GM23338 (cell line): ENCODE measurements around the gene CRTC1.

ENCODE experiments used
- CTCF ChIP-seq, 2 experiments: fragments of 200-600 bp in 1 of 2; sonication (generic) in 1 of 2; conservative IDR thresholded peaks; 2 replicates each; pipeline versions ENCODE4 v1.5.1 to v1.6.1; 2016 to 2017; ENCODE audit warnings: antibody characterized with exemption in 2 of 2, low read depth in 2 of 2, mild to moderate bottlenecking in 2 of 2, moderate library complexity in 1 of 2
- EZH2 ChIP-seq: fragments of 200-600 bp; sonication (generic); IDR thresholded peaks from one replicate; pipeline ENCODE4 v1.8.0; 2017; ENCODE audit warnings: antibody characterized with exemption, mild to moderate bottlenecking, low read depth; ENCODE audit not compliant: unreplicated experiment
- EZH2phosphoT487 ChIP-seq: fragments of 200-600 bp; sonication (generic); IDR thresholded peaks from one replicate; pipeline ENCODE4 v1.8.1; 2018; ENCODE audit warnings: antibody characterized with exemption; ENCODE audit not compliant: unreplicated experiment
- JUNB ChIP-seq: IDR thresholded peaks from one replicate; pipeline ENCODE4 v1.6.1; 2016; ENCODE audit warnings: antibody characterized with exemption; ENCODE audit not compliant: unreplicated experiment
- POLR2AphosphoS5 ChIP-seq: IDR thresholded peaks from 2 replicates; pipeline ENCODE4 v1.6.1; 2016; ENCODE audit warnings: antibody characterized with exemption, low read depth
- TF ChIP-seq, protein P1 (sequence below): IDR thresholded peaks from one replicate; pipeline ENCODE4 v1.6.1; 2018; ENCODE audit warnings: antibody characterized with exemption; ENCODE audit not compliant: unreplicated experiment

DNA sequence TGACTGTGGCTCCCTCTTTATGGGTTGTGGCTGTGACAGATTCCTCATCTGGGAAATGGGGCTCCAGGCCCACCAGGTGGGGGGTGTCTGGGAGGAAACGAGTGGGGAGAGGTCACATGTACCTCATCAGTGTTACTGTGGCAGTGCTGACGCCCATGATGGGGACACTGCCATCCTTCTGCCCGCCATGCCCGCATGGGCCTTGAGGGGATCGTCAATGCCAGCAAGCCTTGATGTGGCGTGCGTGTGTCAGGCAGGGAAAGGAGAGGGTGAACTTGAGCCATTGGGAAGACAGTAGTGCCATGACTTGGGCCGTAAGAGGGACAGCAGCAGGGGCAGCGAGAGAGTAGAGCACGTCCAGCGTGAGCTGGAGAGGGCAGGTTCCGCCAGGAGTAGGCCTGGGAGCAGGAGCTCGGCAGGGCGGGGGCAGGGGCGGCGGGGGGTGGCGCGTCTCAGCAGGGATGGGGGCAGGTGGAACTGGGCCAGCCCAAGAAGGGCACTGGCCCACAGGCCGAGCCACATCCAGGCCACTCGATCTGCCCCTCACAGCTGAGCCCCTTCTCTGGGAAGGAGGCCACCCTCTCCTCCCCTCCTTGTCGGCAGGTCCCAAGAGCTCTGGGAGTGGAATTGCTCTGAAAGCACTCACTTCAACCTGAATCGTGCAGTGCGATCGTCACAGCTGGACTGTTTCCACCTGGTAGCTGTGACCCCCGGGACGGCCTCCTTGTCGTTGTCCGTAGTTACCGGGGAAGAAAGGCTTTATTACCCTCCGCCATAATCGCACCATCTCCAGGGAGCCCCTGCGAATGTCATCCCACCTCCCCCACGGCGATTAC, 36.7 kb upstream of the CRTC1 start:
- TF ChIP-seq JUNB (no peak), POLR2AphosphoS5 (no peak), EZH2 (no peak), CTCF (conservative IDR thresholded peaks at IDR 0.05; ENCODE audit: low read depth in 2 of 2) (no peak), EZH2phosphoT487 (no peak)
- TF ChIP-seq, protein P1, sequence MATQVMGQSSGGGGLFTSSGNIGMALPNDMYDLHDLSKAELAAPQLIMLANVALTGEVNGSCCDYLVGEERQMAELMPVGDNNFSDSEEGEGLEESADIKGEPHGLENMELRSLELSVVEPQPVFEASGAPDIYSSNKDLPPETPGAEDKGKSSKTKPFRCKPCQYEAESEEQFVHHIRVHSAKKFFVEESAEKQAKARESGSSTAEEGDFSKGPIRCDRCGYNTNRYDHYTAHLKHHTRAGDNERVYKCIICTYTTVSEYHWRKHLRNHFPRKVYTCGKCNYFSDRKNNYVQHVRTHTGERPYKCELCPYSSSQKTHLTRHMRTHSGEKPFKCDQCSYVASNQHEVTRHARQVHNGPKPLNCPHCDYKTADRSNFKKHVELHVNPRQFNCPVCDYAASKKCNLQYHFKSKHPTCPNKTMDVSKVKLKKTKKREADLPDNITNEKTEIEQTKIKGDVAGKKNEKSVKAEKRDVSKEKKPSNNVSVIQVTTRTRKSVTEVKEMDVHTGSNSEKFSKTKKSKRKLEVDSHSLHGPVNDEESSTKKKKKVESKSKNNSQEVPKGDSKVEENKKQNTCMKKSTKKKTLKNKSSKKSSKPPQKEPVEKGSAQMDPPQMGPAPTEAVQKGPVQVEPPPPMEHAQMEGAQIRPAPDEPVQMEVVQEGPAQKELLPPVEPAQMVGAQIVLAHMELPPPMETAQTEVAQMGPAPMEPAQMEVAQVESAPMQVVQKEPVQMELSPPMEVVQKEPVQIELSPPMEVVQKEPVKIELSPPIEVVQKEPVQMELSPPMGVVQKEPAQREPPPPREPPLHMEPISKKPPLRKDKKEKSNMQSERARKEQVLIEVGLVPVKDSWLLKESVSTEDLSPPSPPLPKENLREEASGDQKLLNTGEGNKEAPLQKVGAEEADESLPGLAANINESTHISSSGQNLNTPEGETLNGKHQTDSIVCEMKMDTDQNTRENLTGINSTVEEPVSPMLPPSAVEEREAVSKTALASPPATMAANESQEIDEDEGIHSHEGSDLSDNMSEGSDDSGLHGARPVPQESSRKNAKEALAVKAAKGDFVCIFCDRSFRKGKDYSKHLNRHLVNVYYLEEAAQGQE = no peak
